Cerebellar cortex (tissue), 1 donor: ENCODE results near the gene TOMM5.

Experiments used
- DNase-seq: peaks from one replicate; pipeline ENCODE4 v3.0.0-alpha.2; 2015; ENCODE audit warnings: low spot score

TOMM5 gene

DNA sequence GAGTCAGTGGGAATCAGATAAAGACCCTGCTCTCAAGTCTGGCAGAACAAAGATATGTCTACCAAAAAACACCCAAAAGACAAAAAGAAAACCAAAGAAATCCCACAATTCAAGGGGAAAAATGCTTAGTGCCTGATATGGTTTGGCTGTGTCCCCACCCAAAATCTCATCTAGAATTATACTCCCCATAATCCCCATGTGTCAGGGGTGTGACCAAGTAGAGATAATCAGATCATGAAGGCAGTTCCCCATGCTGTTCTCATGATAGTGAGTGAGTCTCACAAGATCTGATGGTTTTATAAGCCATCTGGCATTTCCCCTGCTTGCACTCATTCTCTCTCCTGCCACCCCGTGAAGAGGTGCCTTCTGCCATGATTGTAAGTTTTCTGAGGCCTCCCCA is 29.6 kb downstream of the TOMM5 start:
- no peak for DNase-seq

DNA sequence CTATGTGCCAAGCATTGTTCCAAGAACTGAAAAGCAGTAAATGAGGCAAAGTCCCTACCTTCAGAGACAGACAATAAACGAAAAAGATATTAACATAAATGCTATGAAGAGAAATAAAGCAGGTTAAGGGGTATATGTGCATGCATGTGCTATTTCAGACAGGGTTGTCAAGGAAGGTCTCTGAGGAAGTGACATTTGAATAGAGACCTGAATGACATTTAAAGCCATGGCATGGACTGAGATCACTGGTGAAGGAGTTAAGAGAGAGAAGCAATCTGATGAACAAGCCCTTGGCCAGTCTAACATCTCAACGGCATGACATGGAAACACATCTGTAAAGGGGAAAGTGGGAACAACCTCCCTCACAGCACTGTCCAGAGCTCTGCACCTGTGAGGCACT is 30.7 kb downstream of the TOMM5 start:
- no peak for DNase-seq

DNA sequence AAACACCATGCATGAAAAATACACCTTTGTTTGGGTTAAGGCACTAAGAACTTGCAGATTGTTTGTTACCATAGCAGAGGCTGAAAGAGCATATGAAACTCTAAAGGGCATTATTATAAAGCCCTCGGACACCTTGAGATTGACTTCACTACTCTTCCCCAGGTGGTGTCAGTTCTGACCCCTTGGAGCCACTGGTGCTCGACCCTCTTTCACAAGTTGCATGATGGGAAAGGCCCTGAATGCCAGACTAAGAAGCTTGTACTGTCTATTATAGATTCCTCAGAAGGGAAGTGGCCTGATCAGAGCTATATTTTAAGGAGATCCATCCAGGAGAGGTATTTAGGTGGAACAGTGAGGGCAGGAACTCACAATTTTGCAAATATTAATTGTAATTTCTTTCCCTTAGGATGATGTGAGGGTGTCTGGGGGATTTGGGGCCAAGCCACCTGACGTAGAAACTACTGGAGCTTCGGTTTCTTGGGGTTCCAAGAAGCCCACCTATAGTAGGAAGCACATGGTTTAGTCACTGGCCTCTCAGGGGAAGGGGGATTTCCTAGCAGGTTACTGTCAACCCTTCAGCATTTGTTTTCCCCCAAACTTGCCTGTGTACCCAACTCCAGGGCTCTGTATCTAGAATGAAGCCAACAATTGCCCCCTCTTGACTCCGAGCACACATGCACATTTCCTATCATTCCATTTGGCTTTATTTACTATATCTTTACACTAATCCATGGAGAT is 32.4 kb downstream of the TOMM5 start:
- DNase-seq, result no peak

DNA sequence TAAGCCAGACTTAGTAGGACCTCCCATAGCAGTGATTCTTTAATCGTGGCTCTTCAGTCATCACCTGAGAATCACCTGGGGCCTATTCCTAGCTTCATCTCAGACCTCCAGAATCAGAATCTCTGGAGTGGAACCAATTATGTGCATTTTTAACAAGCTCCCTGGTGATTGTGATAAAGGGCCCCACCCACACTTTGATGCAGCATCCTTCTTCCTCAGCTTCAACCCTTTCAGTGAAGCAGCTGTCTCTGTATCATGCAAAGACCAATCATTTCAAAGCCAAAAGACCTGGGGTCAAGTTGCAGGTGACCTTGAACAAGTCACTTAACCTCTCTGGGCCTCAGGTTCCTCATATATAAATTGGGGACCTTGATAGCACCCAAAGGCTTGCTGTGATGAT is 33.3 kb downstream of the TOMM5 start:
- DNase-seq, result no peak

DNA sequence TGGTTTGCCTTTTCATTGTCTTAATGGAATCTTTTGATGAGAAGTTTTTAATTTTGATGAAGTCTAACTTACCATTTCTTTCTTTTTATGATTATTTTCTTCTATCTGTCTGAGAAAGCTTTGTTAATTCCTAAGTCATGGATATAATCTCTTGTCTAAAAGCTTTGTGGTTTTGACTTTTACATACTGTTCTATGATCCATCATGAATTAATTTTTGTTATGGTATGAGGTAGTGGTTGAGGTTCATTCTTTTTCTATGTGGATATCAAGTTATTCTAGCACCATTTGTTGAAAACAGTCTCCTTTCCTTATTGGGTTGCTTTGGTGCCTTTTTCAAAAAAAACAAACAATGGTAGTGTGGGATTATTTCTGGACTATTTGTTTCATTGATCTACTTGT is 36.6 kb downstream of the TOMM5 start:
- DNase-seq, result no peak

DNA sequence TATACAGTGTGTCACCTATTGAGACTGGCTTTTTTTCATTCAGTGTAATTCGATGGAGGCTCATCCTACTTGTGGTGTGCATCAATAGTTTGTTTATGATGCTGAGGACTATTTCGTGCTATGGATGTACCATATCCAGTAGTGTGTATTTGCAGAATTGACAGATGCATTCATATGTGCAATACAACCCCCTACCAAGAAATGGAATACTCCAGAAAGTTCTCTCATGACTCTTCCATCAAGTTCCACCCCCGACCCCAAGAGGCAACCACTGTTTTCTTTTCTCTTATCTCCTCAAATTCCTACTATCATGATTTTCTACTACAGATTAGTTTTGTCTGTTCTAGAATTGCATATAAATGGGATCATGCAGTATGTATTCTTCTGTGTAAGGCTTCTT is 38.1 kb downstream of the TOMM5 start:
- DNase-seq, result no peak

DNA sequence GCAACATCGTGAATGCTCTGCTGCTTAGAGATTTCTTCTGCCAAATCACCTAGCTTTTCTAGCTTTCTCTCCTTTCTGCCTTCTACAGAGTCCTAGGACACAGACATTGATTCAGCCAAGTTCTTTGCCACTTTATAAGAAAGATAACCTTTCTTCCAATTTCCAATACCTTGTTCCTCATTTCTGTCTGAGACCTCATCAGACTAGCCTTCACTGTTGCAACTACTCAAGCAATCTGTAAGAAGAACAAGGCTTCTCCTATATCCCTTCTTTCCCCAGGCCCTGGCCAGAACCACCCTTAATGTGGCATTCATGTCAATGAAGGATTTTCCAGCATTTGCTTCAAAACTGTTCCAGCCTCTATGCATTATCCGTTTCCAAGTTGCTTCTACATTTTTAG is 40.5 kb downstream of the TOMM5 start:
- DNase-seq, result no peak

DNA sequence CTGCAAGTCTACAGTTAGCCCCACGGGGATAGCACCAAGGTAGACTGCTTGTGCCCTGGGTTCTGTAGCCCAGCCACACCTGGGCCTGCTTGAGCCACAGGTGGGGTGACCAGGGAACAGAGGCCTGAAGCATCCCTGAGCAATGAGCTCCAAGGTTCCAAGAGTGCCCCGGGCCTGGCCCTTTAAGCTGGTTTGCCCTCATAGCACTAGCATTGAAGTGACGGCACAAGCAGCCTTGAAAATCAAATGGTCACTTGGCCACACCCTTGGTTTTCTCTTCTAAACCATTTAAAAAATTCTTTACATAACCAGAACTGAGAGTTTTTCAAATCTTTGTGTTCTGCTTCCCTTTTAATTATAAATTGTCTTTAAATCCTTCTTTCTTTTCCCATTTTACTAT is 40.9 kb downstream of the TOMM5 start:
- DNase-seq, result no peak

DNA sequence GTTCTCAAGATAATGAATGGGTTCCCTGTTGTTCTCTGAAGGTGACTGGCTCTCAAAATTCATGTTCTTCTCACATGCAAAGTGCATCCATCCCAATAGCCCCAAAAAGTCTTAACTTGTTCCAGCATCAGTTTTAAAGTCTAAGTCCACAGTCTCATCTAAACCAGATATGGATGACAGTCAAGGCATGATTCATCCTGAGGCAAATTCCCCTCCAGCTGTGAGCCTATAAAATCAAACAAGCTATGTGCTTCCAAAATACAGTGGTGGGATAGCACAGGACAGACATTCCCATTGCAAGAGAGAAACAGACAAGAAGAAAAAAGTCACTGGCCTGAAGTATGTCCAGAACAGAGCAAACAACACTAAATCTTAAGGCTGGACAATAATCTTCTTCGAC is 41.6 kb downstream of the TOMM5 start:
- no peak for DNase-seq

DNA sequence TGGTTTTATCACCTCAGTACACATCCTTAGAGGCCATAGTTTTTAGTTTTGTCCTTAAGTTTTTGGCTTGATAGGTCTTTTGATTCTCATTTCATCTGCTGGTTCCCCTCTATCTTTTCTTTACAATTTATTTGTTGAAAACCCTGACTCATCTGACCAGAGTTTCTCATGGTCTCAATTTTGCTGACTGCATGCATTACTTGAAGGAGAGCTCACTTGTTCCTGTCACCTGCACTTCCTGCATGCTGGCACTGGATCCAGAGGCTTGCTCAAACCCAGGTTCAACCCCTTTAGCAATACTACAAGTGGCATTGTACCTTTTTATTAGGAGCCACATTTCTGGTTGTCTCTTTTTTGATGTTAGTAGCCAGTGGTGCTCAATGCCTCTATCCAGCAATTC is 42.9 kb downstream of the TOMM5 start:
- no peak for DNase-seq

DNA sequence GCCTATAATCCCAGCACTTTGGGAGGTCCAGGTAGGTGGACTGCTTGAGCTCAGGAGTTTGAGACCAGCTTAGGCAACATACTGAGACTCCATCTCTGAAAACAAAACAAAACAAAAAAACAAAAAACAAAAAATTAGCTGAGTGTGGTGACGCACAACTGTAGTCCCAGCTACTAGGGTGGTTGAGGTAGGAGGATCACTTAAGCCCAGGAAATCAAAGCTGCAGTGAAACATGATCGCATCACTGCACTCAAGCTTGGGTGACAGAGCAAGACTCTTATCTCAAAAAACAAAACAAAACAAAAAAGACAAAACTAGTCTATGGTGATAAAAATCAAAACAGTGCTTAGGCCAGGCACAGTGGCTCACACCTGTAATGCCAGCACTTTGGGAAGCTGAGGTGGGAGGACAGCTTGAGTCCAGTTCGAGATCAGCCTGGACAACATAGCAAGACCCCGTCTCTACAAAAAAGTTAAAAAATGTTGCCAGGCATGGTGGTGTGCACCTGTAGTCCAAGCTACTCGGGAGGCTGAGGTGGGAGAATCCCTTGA is 45.0 kb downstream of the TOMM5 start:
- no peak for DNase-seq

DNA sequence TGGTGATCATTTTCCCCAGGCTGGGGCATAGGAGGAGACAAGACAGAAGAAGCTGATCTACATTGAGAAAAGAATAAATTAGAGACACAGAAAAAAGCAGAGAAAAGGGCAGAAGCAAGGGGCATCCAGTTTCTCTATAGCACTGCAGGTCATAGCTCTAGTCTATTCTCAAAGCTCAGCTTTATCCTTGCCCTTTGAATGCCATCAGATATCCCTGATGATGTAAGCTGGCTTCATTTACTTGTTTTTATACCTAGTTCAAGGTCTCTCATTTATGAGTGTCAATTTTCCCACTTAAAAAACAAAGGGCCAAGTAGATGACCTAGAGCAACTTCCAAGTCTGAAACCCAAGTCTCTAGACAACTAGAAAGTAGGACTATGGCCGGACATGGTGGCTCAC is 48.9 kb downstream of the TOMM5 start:
- DNase-seq, result no peak

DNA sequence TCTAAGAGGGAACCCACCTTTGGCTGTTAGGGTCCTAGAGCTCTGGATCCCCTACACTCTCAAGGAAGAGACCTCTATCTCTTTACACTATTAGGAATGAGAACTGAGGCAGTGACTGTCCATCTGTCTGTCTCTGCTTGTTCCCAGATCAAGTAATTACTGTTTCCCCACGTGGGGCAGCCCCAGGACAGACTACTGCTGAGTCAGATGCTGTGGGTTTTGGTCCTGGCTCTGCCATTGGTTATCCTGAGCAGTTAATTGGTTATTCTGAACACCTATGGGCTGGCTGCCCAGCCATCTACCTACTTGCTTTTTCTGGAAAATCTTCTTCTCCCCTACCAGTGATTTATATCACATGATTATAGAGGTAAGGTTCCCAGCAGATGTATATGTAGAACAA is 49.5 kb downstream of the TOMM5 start:
- no peak for DNase-seq

DNA sequence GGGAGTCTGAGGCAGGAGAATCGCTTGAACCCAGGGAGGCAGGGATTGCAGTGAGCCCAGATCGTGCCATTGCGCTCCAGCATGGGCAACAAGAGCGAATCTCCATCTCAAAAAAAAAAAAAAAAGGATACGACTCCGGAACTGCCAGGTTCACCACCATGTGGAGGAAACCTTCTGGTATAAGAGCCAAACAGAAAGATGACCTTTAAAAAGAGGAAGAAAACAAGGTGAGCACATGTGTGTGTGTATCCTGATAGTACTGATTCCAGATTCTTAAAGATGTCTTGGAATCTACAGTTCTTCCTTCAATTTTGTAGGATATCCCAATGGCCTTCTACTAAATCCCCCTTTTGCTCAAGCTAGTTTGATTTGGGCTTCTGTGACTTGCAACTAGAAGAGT is 49.9 kb downstream of the TOMM5 start:
- no peak for DNase-seq

DNA sequence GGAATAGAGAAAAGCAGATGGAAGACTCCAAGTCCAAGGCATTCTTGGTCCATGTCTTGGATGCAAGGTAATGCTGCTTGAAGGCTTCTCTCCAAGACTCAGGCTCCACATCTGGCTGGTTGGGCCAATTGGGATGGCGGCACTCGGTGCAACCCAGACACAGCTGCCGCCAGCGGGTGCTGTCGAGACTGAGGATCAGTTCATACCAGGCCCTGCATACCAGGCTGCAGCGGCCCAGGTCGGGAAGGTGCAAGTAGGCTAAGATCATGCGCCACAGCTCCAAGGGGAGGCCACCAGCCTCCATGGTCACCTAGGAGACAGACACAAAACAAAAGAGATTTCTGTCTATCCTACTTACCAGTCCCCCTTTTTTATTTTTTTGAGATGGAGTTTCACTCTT is 50.9 kb downstream of the TOMM5 start:
- no peak for DNase-seq

DNA sequence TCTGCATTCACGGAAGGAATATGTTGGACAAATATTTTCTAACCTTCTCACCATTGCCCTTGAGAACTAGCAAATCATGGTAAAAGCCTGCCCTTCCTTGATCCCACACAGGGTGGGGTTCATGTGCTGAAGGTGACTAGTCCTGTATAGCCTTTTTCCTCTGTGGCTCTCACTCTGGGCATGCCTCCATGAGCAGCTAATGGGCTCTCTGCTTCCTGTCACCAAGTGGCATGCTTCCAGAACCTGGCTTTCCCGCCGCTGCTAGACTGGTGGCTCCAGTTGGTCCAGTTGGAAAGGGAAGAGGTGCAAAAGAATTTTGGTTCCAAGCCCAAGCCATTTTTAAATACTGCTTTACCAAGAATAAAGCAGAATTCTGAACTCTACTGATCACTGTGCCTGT is 51.8 kb downstream of the TOMM5 start:
- peak; percentile 74 for DNase-seq

DNA sequence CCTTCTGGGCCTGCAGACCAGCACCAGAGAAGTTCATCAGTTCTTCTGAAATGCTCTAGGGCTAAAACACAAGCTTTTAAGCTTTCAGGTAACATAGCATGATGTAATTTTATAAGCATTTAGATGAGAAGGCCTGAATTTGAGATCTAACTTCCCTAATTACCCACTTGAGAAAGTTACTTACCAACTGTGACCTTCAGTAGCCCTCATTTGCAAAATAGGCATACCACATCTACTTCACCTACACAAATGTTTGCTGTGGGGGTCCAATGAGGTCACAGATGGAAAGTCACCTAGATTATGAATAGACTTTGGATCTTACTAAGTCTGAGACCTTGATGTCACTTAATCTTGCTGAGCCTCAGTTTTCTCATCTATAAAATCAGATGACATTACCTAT is 52.8 kb downstream of the TOMM5 start:
- no peak for DNase-seq
